Measurements from ENCODE around the gene ARSK. TPM values are rescaled to one million over a fixed set of nuclear protein-coding genes. Genes with fewer than 3 reads are reported as not detected.

The ARSK gene
- total and polyA plus RNA-seq, 2 experiments from 2014 or later, result 23.2 to 40.8 TPM

GRCh38 chr5:95611396-95611795, 56.5 kb downstream of the ARSK start (continued):
- TF ChIP-seq REST (IDR thresholded peaks at IDR 0.05; ENCODE audit: unreplicated experiment) (no peak), CTCF (conservative IDR thresholded peaks at IDR 0.05; ENCODE audit: low read depth in 2 of 2) (no peak), POLR2AphosphoS5 (IDR thresholded peaks at IDR 0.05; ENCODE audit: low read depth) (no peak)

GRCh38 chr5:95613514-95613913, 58.6 kb downstream of the ARSK start:
- H3K27me3 ChIP-seq (ENCODE audit: insufficient read depth), result peaks cover 13% of the 10 kb centered on the region
- Mint-ChIP-seq H3K36me3 (ENCODE audit: low read depth) (peaks cover 12% of the 10 kb centered on the region), H3K4me1 (no peaks in the 10 kb centered on the region), H3K9me3 (peaks cover 15% of the 10 kb centered on the region; the same call in 2 of the 3 replicates), H3K4me3 (no peak overlapping the region), H3K27me3 (ENCODE audit: insufficient read depth, low read depth, poor library complexity) (peaks cover 8% of the 10 kb centered on the region), H3K27ac (no peak overlapping the region)
- ATAC-seq (no peak), DNase-seq (ENCODE audit: low spot score) (no peak)
- H3K27ac ChIP-seq (ENCODE audit: low read depth), result no peak overlapping the region
- no peaks in the 10 kb centered on the region for H3K9me2 ChIP-seq (ENCODE audit: insufficient read depth)
- no peaks in the 10 kb centered on the region for H3K4me1 ChIP-seq (ENCODE audit: insufficient read depth)
- no peaks in the 10 kb centered on the region for H3F3A ChIP-seq (replicated peaks; ENCODE audit: low read depth)
- no peaks in the 10 kb centered on the region; the same call in 1 of the 2 replicates for H3K36me3 ChIP-seq (ENCODE audit: insufficient read depth)
- H3K4me2 ChIP-seq, result no peak overlapping the region
- no peaks in the 10 kb centered on the region for H4K20me1 ChIP-seq (replicated peaks; ENCODE audit: insufficient read depth)
- no peak overlapping the region for H2AFZ ChIP-seq
- H3K4me3 ChIP-seq, result no peak overlapping the region
- no peaks in the 10 kb centered on the region for H3K79me2 ChIP-seq (replicated peaks; ENCODE audit: insufficient read depth)
- TF ChIP-seq ZNF331 (CRISPR knock-in tag; IDR thresholded peaks at IDR 0.05; ENCODE audit: low read depth), result no peak
- no peak for TF ChIP-seq EZH2 (IDR thresholded peaks at IDR 0.05; ENCODE audit: low read depth, unreplicated experiment)
- TF ChIP-seq ZNF114 (CRISPR knock-in tag; IDR thresholded peaks at IDR 0.05), result no peak
- TF ChIP-seq ZNF462 (CRISPR knock-in tag; IDR thresholded peaks at IDR 0.05), result no peak
- TF ChIP-seq STAT1 (IDR thresholded peaks at IDR 0.05; ENCODE audit: unreplicated experiment), result no peak
- TF ChIP-seq ETS1 (IDR thresholded peaks at IDR 0.05), result no peak

Data from GM23338 (cell line).